HL-60 (cell line): ENCODE data around the gene UGT1A5.

Source experiments
- DNase-seq, 2 experiments: peaks; one replicate each; pipeline ENCODE4 v3.0.0-alpha.2; 2010 to 2020; ENCODE audit warnings: low read depth in 1 of 2, low spot score in 1 of 2
- H3K27ac ChIP-seq: fragments of 250-450 bp; sonication (Bioruptor Pico); replicated peaks from 2 replicates; pipeline ENCODE4 v1.5.1; 2020; ENCODE audit warnings: mild to moderate bottlenecking, moderate library complexity
- H3K27me3 ChIP-seq: fragments of 250-450 bp; sonication (Bioruptor Pico); 2 replicates; pipeline ENCODE4 v1.5.1; 2021; ENCODE audit warnings: mild to moderate bottlenecking, moderate library complexity; ENCODE audit not compliant: insufficient read depth, poor library complexity, severe bottlenecking
- H3K4me3 ChIP-seq: replicated peaks from 2 replicates; pipeline ENCODE4 v1.5.1; 2011; ENCODE audit warnings: mild to moderate bottlenecking, control low read depth, low read length; ENCODE audit not compliant: insufficient read depth
- GABPA ChIP-seq: IDR thresholded peaks from 2 replicates; pipeline ENCODE4 v1.6.1; 2012; ENCODE audit warnings: low read depth
- POLR2AphosphoS5 ChIP-seq: IDR thresholded peaks from 2 replicates; pipeline ENCODE4 v1.6.1; 2012; ENCODE audit warnings: low read depth
- SPI1 ChIP-seq: IDR thresholded peaks from 2 replicates; pipeline ENCODE4 v1.6.1; 2012; ENCODE audit warnings: low read depth, mild to moderate bottlenecking, borderline replicate concordance
- TF ChIP-seq, protein P1 (sequence below): IDR thresholded peaks from 2 replicates; pipeline ENCODE4 v1.6.1; 2012; ENCODE audit warnings: low read depth; ENCODE audit not compliant: insufficient replicate concordance
- TF ChIP-seq, protein P2 (sequence below): IDR thresholded peaks from one replicate; pipeline ENCODE4 v1.5.1; 2011; ENCODE audit warnings: low read length, control low read depth, inconsistent platforms; ENCODE audit not compliant: insufficient read depth

The UGT1A5 gene

DNA sequence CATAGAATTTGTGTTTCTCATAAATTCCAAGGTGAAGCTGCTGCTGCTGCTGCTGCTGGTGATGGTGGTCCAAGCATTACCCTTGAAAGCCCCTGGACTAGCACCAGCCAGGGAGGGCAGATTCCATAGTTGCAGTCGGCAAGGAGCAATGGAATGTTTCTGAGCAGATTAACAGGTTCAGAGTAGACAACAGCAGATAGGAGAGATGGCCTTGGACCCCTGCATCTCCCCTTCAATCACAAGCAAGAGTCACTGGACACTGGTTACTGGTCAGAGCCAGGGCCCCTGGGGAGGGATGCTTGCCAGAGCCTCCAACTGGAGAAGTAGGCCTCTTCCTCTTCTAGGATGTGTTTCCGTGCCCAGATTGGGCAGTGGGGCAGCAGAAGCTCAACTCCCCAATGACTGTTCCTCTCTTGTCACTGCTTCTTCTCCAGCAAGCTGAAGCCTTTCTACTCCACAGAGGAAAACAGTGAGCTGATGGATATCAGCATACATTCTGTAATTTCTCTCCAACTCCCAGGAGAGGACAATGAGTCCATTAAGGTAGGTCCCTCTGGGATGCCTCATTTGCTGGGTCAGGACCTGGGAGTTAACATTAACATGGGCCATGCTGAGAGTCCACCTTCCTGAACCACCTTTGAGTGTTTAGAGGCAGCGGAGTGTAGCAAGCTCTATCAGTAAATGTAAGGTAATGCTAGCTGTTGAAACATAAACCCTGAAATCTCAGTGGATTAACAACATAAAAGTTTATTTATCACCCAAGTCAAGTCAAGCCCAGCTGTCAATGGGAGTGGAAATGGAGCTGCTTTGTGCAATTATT, 100.7 kb downstream of the UGT1A5 start:
- Histone ChIP-seq H3K27me3 (no peaks in the 10 kb centered on the region), H3K27ac (no peak overlapping the region), H3K4me3 (no peak overlapping the region)
- TF ChIP-seq GABPA = no peak
- TF ChIP-seq, protein P1, sequence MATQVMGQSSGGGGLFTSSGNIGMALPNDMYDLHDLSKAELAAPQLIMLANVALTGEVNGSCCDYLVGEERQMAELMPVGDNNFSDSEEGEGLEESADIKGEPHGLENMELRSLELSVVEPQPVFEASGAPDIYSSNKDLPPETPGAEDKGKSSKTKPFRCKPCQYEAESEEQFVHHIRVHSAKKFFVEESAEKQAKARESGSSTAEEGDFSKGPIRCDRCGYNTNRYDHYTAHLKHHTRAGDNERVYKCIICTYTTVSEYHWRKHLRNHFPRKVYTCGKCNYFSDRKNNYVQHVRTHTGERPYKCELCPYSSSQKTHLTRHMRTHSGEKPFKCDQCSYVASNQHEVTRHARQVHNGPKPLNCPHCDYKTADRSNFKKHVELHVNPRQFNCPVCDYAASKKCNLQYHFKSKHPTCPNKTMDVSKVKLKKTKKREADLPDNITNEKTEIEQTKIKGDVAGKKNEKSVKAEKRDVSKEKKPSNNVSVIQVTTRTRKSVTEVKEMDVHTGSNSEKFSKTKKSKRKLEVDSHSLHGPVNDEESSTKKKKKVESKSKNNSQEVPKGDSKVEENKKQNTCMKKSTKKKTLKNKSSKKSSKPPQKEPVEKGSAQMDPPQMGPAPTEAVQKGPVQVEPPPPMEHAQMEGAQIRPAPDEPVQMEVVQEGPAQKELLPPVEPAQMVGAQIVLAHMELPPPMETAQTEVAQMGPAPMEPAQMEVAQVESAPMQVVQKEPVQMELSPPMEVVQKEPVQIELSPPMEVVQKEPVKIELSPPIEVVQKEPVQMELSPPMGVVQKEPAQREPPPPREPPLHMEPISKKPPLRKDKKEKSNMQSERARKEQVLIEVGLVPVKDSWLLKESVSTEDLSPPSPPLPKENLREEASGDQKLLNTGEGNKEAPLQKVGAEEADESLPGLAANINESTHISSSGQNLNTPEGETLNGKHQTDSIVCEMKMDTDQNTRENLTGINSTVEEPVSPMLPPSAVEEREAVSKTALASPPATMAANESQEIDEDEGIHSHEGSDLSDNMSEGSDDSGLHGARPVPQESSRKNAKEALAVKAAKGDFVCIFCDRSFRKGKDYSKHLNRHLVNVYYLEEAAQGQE = no peak
- no peak for TF ChIP-seq SPI1
- TF ChIP-seq POLR2AphosphoS5 = no peak
- TF ChIP-seq, protein P2, sequence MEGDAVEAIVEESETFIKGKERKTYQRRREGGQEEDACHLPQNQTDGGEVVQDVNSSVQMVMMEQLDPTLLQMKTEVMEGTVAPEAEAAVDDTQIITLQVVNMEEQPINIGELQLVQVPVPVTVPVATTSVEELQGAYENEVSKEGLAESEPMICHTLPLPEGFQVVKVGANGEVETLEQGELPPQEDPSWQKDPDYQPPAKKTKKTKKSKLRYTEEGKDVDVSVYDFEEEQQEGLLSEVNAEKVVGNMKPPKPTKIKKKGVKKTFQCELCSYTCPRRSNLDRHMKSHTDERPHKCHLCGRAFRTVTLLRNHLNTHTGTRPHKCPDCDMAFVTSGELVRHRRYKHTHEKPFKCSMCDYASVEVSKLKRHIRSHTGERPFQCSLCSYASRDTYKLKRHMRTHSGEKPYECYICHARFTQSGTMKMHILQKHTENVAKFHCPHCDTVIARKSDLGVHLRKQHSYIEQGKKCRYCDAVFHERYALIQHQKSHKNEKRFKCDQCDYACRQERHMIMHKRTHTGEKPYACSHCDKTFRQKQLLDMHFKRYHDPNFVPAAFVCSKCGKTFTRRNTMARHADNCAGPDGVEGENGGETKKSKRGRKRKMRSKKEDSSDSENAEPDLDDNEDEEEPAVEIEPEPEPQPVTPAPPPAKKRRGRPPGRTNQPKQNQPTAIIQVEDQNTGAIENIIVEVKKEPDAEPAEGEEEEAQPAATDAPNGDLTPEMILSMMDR = no peak
- DNase-seq = no peak

DNA sequence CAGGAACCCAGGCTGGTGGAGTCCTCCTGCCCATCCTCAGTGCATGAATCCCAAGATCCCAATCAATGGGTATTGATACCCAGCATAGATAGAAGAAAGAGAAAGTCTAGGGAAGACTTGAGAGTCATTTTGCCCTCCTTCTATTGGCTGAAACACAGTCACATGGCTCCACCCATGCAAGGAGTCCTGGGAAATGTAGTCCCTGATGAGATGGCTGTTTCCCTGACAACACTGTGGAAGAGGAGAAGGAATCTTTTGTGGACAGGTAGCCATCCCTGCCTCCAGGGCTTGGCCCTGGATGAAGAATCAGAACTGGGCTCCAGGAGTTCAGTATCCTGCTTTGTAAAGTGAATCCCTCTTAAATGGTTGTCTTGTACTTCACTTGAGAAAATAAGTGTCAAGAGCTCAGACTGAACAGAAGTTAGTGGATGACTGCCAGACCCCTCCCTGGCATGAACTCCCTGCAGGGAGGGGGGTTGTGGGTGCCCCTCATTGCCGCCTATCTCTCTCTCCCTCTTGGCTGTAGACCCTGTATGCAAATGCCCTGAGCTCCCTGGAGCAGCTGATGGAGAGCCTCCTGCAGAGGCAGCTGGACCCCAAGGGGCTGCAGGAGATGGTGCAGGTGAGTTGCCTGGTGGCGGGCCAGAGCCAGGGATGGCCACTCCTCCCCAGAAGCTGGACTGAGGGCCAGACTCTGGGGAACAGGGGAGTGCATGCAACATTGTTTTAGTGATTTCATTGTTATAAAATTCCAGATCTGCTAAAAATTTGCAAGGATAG, 101.5 kb downstream of the UGT1A5 start:
- DNase-seq = no peak
- no peak overlapping the region for H3K4me3 ChIP-seq
- H3K27me3 ChIP-seq = no peaks in the 10 kb centered on the region
- TF ChIP-seq SPI1 (no peak), POLR2AphosphoS5 (no peak), GABPA (no peak)
- TF ChIP-seq, protein P2 = no peak
- TF ChIP-seq, protein P1 = no peak
- H3K27ac ChIP-seq = no peak overlapping the region

DNA sequence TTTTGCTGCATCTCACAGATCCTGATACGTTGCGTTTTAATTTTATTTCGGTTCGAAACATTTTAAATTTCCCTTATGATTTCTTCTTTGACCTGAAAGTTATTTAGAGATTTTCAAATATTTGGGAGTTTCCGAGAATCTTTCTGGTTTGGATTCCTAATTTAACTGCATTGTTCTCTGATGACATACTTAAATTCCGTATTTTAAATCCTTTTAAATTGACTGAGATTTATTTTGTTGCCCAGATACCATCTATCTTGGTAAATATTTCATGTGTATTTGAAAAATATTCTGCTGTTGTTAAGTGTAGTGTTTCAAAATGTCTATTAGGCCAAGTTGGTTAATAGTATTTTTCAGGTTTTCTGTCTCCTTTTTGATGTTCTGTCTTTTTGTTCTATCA, 103.2 kb downstream of the UGT1A5 start:
- TF ChIP-seq POLR2AphosphoS5 (no peak), SPI1 (no peak), GABPA (no peak)
- TF ChIP-seq, protein P1 = no peak
- TF ChIP-seq, protein P2 = no peak
- H3K27ac ChIP-seq = no peak overlapping the region
- no peaks in the 10 kb centered on the region for H3K27me3 ChIP-seq
- DNase-seq = no peak
- H3K4me3 ChIP-seq = no peak overlapping the region
